Hepatocyte (in vitro differentiated cells): ENCODE measurements around the gene ACADM. TPM values are rescaled to one million over a fixed set of nuclear protein-coding genes. Genes with fewer than 3 reads are reported as not detected.
"Not testable (repeated sequence)": the region's sequence is repeated elsewhere in the genome, so short reads cannot be mapped to it uniquely, and the experiment has no call there.

Experiments used
- DNase-seq: peaks from one replicate; pipeline ENCODE4 v3.0.0-alpha.2; 2016; ENCODE audit warnings: low spot score
- H2AFZ ChIP-seq: fragments of 200-600 bp; sonication (generic); 2 replicates; pipeline ENCODE4 v1.6.0; 2016; ENCODE audit warnings: antibody characterized with exemption, mild to moderate bottlenecking
- H3K27ac ChIP-seq: fragments of 200-600 bp; sonication (generic); 2 replicates; pipeline ENCODE4 v1.5.1; 2016; ENCODE audit warnings: mild to moderate bottlenecking
- H3K27me3 ChIP-seq: fragments of 200-600 bp; sonication (generic); 2 replicates; pipeline ENCODE4 v1.6.1; 2016
- H3K36me3 ChIP-seq: fragments of 200-600 bp; sonication (generic); replicated peaks from 2 replicates; pipeline ENCODE4 v1.5.1; 2016; ENCODE audit warnings: low read depth; ENCODE audit not compliant: insufficient read depth
- H3K4me1 ChIP-seq: fragments of 200-600 bp; sonication (generic); 2 replicates; pipeline ENCODE4 v1.5.1; 2016; ENCODE audit warnings: mild to moderate bottlenecking, moderate library complexity; ENCODE audit not compliant: insufficient read depth
- H3K4me2 ChIP-seq: fragments of 200-600 bp; sonication (generic); 2 replicates; pipeline ENCODE4 v1.6.0; 2016
- H3K4me3 ChIP-seq: fragments of 200-600 bp; sonication (generic); 2 replicates; pipeline ENCODE4 v1.5.1; 2016; ENCODE audit warnings: mild to moderate bottlenecking
- H3K79me2 ChIP-seq: fragments of 200-600 bp; sonication (generic); 2 replicates; pipeline ENCODE4 v1.6.0; 2017; ENCODE audit warnings: mild to moderate bottlenecking
- H3K9me2 ChIP-seq: fragments of 200-600 bp; sonication (generic); replicated peaks from 2 replicates; pipeline ENCODE4 v1.6.0; 2017; ENCODE audit warnings: mild to moderate bottlenecking; ENCODE audit not compliant: insufficient read depth
- H3K9me3 ChIP-seq: fragments of 200-600 bp; sonication (generic); 2 replicates; pipeline ENCODE4 v1.5.1; 2016; ENCODE audit warnings: low read depth, mild to moderate bottlenecking
- H4K20me1 ChIP-seq: fragments of 200-600 bp; sonication (generic); 2 replicates; pipeline ENCODE4 v1.6.0; 2016; ENCODE audit warnings: mild to moderate bottlenecking; ENCODE audit not compliant: insufficient read depth, poor library complexity, severe bottlenecking
- CTCF ChIP-seq: fragments of 200-600 bp; sonication (generic); IDR thresholded peaks from 2 replicates; pipeline ENCODE4 v1.5.1; 2016; ENCODE audit warnings: antibody characterized with exemption, mild to moderate bottlenecking; ENCODE audit not compliant: poor library complexity
- EZH2 ChIP-seq: fragments of 200-600 bp; sonication (generic); IDR thresholded peaks from 2 replicates; pipeline ENCODE4 v1.6.1; 2016; ENCODE audit warnings: antibody characterized with exemption, mild to moderate bottlenecking, borderline replicate concordance
- EZH2phosphoT487 ChIP-seq: fragments of 200-600 bp; sonication (generic); IDR thresholded peaks from one replicate; pipeline ENCODE4 v1.6.1; 2018; ENCODE audit warnings: antibody characterized with exemption, mild to moderate bottlenecking, low read depth, moderate library complexity; ENCODE audit not compliant: unreplicated experiment, severe bottlenecking
- WGBS: methylation state at CpG from one replicate; pipeline ENCODE4 v1.1.6; 2016; ENCODE audit warnings: low lambda C conversion rate; ENCODE audit errors: missing lambda C conversion rate; 5-methylcytosine and 5-hydroxymethylcytosine counted together
- polyA plus RNA-seq: library from polyadenylated mRNA; unstranded; fragments of >200 nt; fragmentation: Nextera tagmentation; extraction: Ambion mirVana; gene quantifications from 2 replicates; pipeline ENCODE4 v1.2.1, GENCODE V29; 2016
- total RNA-seq: library from RNA; depleted of rRNA; stranded (reverse); fragments of >200 nt; gene quantifications from 2 replicates; pipeline ENCODE4 v1.2.3, GENCODE V29; 2014

ACADM gene
- total and polyA plus RNA-seq, 2 experiments from 2014 or later: 57.6 to 88.5 TPM

GRCh38 chr1:75770761-75771160 is 46.3 kb downstream of the ACADM start:
- no peaks in the 10 kb centered on the region for H4K20me1 ChIP-seq
- H3K9me3 ChIP-seq: no peaks in the 10 kb centered on the region
- no peak overlapping the region for H3K4me3 ChIP-seq
- TF ChIP-seq CTCF (no peak), EZH2phosphoT487 (no peak), EZH2 (no peak)
- no peak overlapping the region for H3K27ac ChIP-seq
- H3K9me2 ChIP-seq: no peaks in the 10 kb centered on the region
- H3K79me2 ChIP-seq: no peaks in the 10 kb centered on the region
- no peaks in the 10 kb centered on the region for H3K4me1 ChIP-seq
- no peaks in the 10 kb centered on the region for H3K27me3 ChIP-seq
- 59% methylated on average over 1 of the region's 1 CpG for WGBS
- no peak overlapping the region for H3K4me2 ChIP-seq
- no peaks in the 10 kb centered on the region for H3K36me3 ChIP-seq
- DNase-seq: no peak
- no peak overlapping the region for H2AFZ ChIP-seq

DNA sequence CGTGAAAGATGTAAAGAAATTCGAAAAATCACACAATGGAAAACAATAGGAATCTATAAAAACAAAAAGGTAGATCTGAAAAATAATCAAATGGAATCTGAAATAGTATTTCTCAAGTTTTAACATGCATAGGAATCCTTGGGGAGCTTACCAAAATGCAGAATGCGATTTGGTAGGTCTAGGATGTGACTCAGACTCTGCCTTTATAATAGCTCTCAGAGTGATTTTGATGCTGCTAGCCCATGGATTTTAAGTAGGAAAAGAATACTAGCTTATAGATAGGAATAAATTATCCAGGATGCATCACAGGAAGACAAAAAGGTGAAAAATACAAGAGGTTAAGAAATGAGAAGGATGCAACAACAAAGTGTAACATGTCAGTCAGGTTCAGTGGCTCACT is 47.5 kb downstream of the ACADM start:
- Histone ChIP-seq H3K4me2 (no peak overlapping the region), H3K36me3 (no peaks in the 10 kb centered on the region), H3K9me3 (no peaks in the 10 kb centered on the region), H3K79me2 (no peaks in the 10 kb centered on the region), H3K4me1 (no peaks in the 10 kb centered on the region), H3K27me3 (no peaks in the 10 kb centered on the region), H2AFZ (no peak overlapping the region), H3K27ac (no peak overlapping the region), H3K4me3 (no peak overlapping the region), H4K20me1 (no peaks in the 10 kb centered on the region), H3K9me2 (no peaks in the 10 kb centered on the region)
- WGBS: 81% methylated on average over 3 of the region's 3 CpGs
- DNase-seq: no peak
- no peak for TF ChIP-seq EZH2
- no peak for TF ChIP-seq CTCF
- TF ChIP-seq EZH2phosphoT487: no peak

GRCh38 chr1:75777812-75778211 is 53.3 kb downstream of the ACADM start:
- not testable (repeated sequence) for H3K9me2 ChIP-seq, H3K4me3 ChIP-seq, H3K27me3 ChIP-seq, H3K4me2 ChIP-seq, DNase-seq, H2AFZ ChIP-seq, H3K79me2 ChIP-seq, H3K27ac ChIP-seq, H3K36me3 ChIP-seq, H4K20me1 ChIP-seq, H3K4me1 ChIP-seq, H3K9me3 ChIP-seq
- WGBS: 87% methylated on average over 4 of the region's 4 CpGs

DNA sequence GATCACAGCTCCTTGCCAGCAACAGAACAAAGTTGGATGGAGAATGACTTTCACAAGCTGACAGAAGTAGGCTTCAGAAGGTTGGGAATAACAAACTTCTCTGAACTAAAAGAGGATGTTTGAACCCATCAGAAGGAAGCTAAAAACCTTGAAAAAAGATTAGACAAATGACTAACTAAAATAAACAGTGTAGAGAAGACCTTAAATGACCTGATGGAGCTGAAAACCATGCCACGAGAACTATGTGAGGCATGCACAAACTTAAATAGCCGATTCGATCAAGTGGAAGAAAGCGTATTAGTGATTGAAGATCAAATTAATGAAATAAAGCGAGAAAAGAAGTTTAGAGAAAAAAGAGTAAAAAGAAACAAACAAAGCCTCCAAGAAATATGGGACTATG is 54.2 kb downstream of the ACADM start:
- H3K27ac ChIP-seq, DNase-seq, H3K4me2 ChIP-seq: not testable (repeated sequence)

GRCh38 chr1:75780183-75780582 is 55.7 kb downstream of the ACADM start:
- not testable (repeated sequence) for H4K20me1 ChIP-seq, H2AFZ ChIP-seq, DNase-seq, H3K79me2 ChIP-seq, H3K27ac ChIP-seq, H3K9me3 ChIP-seq, H3K4me2 ChIP-seq, H3K36me3 ChIP-seq, H3K4me1 ChIP-seq, H3K4me3 ChIP-seq, H3K27me3 ChIP-seq, H3K9me2 ChIP-seq
- 90% methylated on average over 4 of the region's 4 CpGs for WGBS

More for the DNA sequence above, 54.2 kb downstream of the ACADM start:
- H3K27me3 ChIP-seq, H3K79me2 ChIP-seq, H2AFZ ChIP-seq, H4K20me1 ChIP-seq, H3K4me1 ChIP-seq, H3K4me3 ChIP-seq, H3K9me3 ChIP-seq, H3K36me3 ChIP-seq, H3K9me2 ChIP-seq: not testable (repeated sequence)
- WGBS: 98% methylated on average over 5 of the region's 5 CpGs

GRCh38 chr1:75783920-75784319 is 59.4 kb downstream of the ACADM start:
- not testable (repeated sequence) for H2AFZ ChIP-seq, DNase-seq, H3K27ac ChIP-seq, H3K4me2 ChIP-seq, H3K36me3 ChIP-seq, H3K9me3 ChIP-seq, H3K27me3 ChIP-seq, H3K9me2 ChIP-seq, H3K4me3 ChIP-seq
- 99% methylated on average over 4 of the region's 4 CpGs for WGBS
- Histone ChIP-seq H3K79me2 (peaks cover 27% of the 10 kb centered on the region), H4K20me1 (peaks cover 23% of the 10 kb centered on the region), H3K4me1 (peaks cover 16% of the 10 kb centered on the region)
